Glutamatergic neuron (in vitro differentiated cells): ENCODE results near the gene HTRA3. TPM values are rescaled to one million over a fixed set of nuclear protein-coding genes. Genes with fewer than 3 reads are reported as not detected.

ENCODE experiments used
- DNase-seq: peaks from one replicate; pipeline ENCODE4 v3.0.0; 2022
- H3K27ac Mint-ChIP-seq: one replicate; pipeline ENCODE4 v1.8.0; 2020; ENCODE audit warnings: mild to moderate bottlenecking, mixed read lengths, inconsistent platforms; ENCODE audit not compliant: unreplicated experiment
- H3K27me3 Mint-ChIP-seq: one replicate; pipeline ENCODE4 v1.8.0; 2020; ENCODE audit warnings: mild to moderate bottlenecking, moderate library complexity, mixed read lengths, inconsistent platforms; ENCODE audit not compliant: unreplicated experiment
- H3K36me3 Mint-ChIP-seq: one replicate; pipeline ENCODE4 v1.8.0; 2020; ENCODE audit warnings: mild to moderate bottlenecking, mixed read lengths, inconsistent platforms; ENCODE audit not compliant: unreplicated experiment
- H3K4me1 Mint-ChIP-seq: one replicate; pipeline ENCODE4 v1.8.0; 2020; ENCODE audit warnings: mild to moderate bottlenecking, low read depth, mixed read lengths, inconsistent platforms; ENCODE audit not compliant: unreplicated experiment
- H3K4me3 Mint-ChIP-seq: one replicate; pipeline ENCODE4 v1.8.0; 2020; ENCODE audit warnings: mild to moderate bottlenecking, mixed read lengths, inconsistent platforms; ENCODE audit not compliant: unreplicated experiment
- H3K9me3 Mint-ChIP-seq: one replicate; pipeline ENCODE4 v1.8.0; 2020; ENCODE audit warnings: mild to moderate bottlenecking, moderate library complexity, mixed read lengths, inconsistent platforms; ENCODE audit not compliant: unreplicated experiment
- total RNA-seq: library from RNA; stranded (reverse); fragmentation: NEBNext Ultra II Directional; extraction: Animal tissue kit (Norgen Biotek cat#: 25700); gene quantifications from one replicate; pipeline ENCODE4 v1.2.1, GENCODE V29; 2021; ENCODE audit not compliant: unreplicated experiment
- TF ChIP-seq, protein P1 (sequence below): fragments of 200-600 bp; sonication (generic); IDR thresholded peaks from one replicate; pipeline ENCODE4 v1.5.0; 2021; ENCODE audit not compliant: partially characterized antibody, unreplicated experiment

HTRA3 gene
- total RNA-seq, 1 donor from 2014 or later, result 0.64 TPM

- Mint-ChIP-seq H3K4me3 (no peak overlapping the region), H3K27me3 (peaks cover 2% of the 10 kb centered on the region), H3K36me3 (peaks cover 9% of the 10 kb centered on the region), H3K4me1 (peaks cover 8% of the 10 kb centered on the region), H3K27ac (no peak overlapping the region), H3K9me3 (peaks cover 9% of the 10 kb centered on the region)
- TF ChIP-seq, protein P1, sequence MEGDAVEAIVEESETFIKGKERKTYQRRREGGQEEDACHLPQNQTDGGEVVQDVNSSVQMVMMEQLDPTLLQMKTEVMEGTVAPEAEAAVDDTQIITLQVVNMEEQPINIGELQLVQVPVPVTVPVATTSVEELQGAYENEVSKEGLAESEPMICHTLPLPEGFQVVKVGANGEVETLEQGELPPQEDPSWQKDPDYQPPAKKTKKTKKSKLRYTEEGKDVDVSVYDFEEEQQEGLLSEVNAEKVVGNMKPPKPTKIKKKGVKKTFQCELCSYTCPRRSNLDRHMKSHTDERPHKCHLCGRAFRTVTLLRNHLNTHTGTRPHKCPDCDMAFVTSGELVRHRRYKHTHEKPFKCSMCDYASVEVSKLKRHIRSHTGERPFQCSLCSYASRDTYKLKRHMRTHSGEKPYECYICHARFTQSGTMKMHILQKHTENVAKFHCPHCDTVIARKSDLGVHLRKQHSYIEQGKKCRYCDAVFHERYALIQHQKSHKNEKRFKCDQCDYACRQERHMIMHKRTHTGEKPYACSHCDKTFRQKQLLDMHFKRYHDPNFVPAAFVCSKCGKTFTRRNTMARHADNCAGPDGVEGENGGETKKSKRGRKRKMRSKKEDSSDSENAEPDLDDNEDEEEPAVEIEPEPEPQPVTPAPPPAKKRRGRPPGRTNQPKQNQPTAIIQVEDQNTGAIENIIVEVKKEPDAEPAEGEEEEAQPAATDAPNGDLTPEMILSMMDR, result no peak
- DNase-seq, result no peak
These were observed 47.9 kb downstream of the HTRA3 start for GRCh38 chr4:8317474-8317873.

DNA sequence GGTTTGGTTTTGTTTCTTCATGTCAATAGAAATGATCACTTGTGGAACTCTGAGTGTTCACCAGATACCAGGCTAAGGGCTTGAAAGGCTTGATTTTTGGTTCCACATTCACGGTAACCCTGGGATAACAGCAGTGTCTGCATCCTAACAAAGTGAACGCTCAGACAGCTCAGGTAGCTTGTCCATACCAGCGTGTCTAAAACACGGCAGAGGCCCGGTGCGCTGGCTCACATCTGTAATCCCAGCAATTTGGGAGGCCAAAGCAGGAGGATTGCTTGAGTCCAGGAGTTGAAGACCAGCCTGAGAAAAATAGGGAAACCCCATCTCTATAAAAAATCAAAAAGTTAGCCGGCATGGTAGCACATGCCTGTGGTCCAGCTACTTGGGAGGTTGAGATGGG is 49.0 kb downstream of the HTRA3 start:
- H3K27me3 Mint-ChIP-seq, result peaks cover 2% of the 10 kb centered on the region
- H3K27ac Mint-ChIP-seq, result no peak overlapping the region
- H3K36me3 Mint-ChIP-seq, result no peaks in the 10 kb centered on the region
- H3K9me3 Mint-ChIP-seq, result peaks cover 3% of the 10 kb centered on the region
- TF ChIP-seq, protein P1, result no peak
- H3K4me1 Mint-ChIP-seq, result peaks cover 8% of the 10 kb centered on the region
- DNase-seq, result no peak
- H3K4me3 Mint-ChIP-seq, result no peak overlapping the region

DNA sequence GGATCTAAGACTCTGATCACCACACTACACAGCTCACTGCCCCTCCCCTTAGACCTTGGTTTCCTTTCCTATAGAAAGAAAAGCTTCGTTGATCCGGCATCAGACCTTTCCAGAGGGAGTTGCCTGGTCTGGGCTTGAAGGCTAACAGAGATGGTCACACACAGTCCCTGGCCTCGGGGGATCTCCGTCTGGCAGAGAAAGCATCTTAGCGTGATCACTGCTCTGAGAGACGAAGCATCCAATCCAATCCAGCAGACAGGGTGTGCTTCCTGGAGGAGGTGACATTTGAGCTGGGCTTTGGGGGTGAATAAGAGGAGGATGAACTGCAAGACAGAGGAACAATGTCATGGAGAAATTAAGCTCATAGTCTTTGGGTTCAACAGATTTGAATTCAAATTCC is 49.5 kb downstream of the HTRA3 start:
- Mint-ChIP-seq H3K36me3 (no peaks in the 10 kb centered on the region), H3K9me3 (no peaks in the 10 kb centered on the region), H3K4me1 (peaks cover 8% of the 10 kb centered on the region), H3K27ac (no peak overlapping the region), H3K4me3 (no peak overlapping the region), H3K27me3 (peaks cover 2% of the 10 kb centered on the region)
- TF ChIP-seq, protein P1, result no peak
- DNase-seq, result no peak

- TF ChIP-seq, protein P1, result no peak
- peaks cover 2% of the 10 kb centered on the region for H3K27me3 Mint-ChIP-seq
- H3K27ac Mint-ChIP-seq, result no peak overlapping the region
- H3K4me3 Mint-ChIP-seq, result no peak overlapping the region
- H3K4me1 Mint-ChIP-seq, result peaks cover 8% of the 10 kb centered on the region
- H3K9me3 Mint-ChIP-seq, result no peaks in the 10 kb centered on the region
- H3K36me3 Mint-ChIP-seq, result no peaks in the 10 kb centered on the region
- no peak for DNase-seq
These were observed 50.3 kb downstream of the HTRA3 start for GRCh38 chr4:8319731-8320385.

GRCh38 chr4:8320386-8320750 is 50.8 kb downstream of the HTRA3 start:
- Mint-ChIP-seq H3K4me3 (no peak overlapping the region), H3K27me3 (peaks cover 2% of the 10 kb centered on the region), H3K4me1 (peaks cover 8% of the 10 kb centered on the region), H3K9me3 (no peaks in the 10 kb centered on the region), H3K27ac (no peak overlapping the region), H3K36me3 (no peaks in the 10 kb centered on the region)
- DNase-seq, result no peak
- TF ChIP-seq, protein P1, result no peak
